HG03378 (cell line): Measurements from ENCODE around the gene LRRC59.
A peak's percentile ranks its signal among the peaks of the same experiment; 100 is the strongest.

ENCODE experiments used
- ATAC-seq: cut with Tn5 transposase; IDR thresholded peaks from one replicate; pipeline ENCODE4 v1.9.1; 2021; ENCODE audit warnings: mild to moderate bottlenecking, moderate library complexity; ENCODE audit not compliant: unreplicated experiment

Gene LRRC59

DNA sequence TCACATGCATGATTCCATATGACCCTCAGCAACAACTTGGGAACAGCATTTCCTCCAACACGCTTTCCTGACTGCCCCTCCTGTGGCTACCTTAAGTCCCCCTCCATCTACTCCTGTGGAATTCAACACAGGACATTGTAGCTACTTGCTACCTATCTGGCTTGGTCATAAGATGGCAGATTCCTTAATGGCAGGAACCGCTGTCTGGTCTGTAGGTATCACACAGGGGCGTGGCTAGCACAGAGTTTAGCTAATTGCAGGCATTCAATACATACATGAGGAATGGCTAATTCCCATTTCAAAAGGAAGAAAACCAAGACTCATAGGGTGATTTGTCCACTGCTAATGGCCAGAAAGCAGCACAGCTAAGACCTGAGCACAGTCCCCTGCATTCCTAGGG lies 8.6 kb downstream of the LRRC59 start:
- ATAC-seq, result no peak

DNA sequence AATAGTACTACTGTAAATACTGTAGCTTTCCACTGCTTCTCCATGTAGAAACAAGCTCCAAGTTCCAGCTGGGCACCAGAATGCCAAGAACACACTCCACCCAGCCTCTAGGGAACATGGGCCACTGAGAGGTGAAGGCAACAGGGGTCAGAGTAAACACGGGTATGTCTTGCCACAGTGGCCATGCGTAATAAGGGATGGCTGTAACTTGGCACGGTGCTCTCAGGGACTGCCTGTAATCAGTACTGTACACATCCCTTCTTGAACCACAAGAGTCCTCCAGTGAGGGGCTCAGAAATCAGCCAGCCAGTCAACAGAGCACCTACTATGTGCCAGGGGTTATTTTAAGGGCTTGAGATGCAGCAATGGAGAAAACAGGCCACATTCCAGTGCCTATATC lies 10.8 kb downstream of the LRRC59 start:
- ATAC-seq, result no peak

- ATAC-seq, result no peak
Observed at GRCh38 chr17:50382931-50383330, 14.4 kb downstream of the LRRC59 start.

DNA sequence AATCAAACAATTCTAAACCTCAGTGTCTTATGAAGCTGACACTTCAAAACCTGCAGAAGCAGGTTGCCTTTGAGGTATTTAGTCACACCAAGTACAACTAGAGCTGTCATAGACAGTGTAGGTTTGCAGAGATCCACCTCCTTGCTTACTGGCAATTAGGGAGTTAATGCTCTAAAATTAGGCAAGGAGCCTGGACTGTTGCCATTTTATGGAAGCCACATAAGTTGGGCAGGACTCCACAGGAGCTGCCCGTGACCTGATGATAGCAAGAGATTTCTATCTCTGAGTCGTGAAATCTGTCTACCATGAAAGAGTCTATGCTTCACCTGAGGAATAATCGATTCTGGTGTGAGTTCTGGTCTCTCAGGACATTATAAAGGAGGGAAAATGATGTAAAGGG lies 15.4 kb downstream of the LRRC59 start:
- no peak for ATAC-seq

DNA sequence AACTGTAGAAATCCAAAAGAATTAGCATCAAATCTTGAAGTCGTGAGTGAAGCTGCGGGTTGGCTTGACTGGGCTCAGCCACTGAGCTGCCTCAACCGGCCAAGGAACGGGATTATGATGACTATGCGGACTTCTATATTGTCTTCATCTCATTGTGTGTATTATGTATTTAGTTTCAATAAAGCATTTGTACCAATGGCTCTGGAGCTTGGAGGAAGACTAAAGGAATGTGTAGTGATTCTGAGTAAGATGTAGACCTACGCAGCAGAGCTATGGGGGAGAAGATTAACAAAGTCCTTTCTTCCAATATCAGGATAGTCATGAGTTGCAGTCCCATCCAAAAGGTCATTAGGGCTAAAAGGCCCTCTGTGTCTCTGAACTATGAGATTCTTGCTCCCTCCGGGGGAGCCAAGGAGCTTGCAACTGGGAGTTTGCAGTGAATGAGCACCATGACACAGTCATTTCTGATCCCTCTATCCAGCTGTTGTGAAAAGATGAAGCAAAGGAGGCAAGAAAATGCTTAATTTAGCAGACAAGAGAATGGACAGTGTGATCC lies 16.0 kb downstream of the LRRC59 start:
- no peak for ATAC-seq

GRCh38 chr17:50380369-50381259 lies 16.7 kb downstream of the LRRC59 start:
- no peak for ATAC-seq

GRCh38 chr17:50379351-50380132 lies 17.8 kb downstream of the LRRC59 start:
- ATAC-seq, result no peak

GRCh38 chr17:50375858-50376538 lies 21.3 kb downstream of the LRRC59 start:
- ATAC-seq, result no peak

DNA sequence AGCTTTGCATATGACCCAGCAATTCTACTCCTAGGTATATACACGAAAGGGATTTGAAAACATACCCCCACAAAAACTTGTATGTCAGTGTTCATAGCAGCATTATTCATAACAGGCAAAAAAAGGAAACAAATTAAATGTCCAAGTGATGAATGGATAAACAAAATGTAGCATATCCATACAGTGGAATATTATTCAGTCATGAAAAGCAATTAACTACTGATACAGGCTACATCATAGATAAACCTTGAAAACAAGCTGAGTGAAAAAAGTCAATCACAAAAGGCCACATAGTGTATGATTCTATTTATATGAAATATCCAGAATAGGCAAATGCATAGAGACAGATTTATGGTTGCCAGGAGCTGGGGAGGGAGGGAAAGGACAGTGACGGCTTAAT lies 23.6 kb downstream of the LRRC59 start:
- ATAC-seq, result no peak

DNA sequence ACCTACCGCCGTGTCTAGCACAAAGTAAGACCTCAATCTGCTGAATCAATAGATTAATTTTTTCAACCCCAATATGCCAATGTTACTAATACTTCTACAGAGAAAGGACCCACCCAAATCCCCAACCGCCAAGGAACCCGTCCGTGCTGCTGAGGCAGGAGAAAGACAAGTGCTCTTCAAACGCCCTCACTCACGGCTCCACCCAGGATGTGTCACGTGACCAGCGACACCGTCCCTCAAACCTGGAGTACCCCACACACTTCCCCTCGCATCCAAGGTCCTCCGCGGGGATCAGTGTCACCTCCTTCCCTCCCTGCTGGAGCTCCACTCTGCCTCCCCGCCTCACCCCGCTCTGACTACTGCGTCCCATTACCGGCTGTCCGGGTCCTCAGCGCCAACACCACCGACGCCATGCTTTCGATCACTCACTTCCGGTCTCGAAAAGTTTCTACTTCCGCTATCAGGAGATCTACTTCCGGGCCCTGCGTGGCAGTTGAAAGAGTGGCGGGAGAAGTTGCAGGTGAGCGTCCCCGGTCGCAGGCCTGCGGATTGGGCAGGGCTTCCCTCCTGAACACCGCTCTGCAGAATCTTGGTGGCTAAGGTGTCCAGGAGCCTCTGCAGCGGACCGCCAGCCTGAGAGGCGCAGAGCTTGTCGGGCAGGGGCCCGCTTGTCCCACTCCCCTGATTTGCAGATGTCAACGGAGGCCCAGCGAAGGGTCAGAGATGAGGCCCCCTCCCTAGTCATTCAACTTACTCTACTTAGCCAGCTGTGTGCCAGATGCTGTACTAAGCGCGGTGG lies 24.4 kb downstream of the LRRC59 start, which contains the start of the genes EME1 and MRPL27:
TSS of gene EME1 (plus strand) at position 472 of the 799 bp plus-strand sequence. CDS start 1,980 bp downstream, outside the sequence.
TSS of gene MRPL27 (minus strand) at position 427 of the 799 bp plus-strand sequence. CDS start at position 413, 14 bp downstream.
- ATAC-seq, result peak; percentile 62

DNA sequence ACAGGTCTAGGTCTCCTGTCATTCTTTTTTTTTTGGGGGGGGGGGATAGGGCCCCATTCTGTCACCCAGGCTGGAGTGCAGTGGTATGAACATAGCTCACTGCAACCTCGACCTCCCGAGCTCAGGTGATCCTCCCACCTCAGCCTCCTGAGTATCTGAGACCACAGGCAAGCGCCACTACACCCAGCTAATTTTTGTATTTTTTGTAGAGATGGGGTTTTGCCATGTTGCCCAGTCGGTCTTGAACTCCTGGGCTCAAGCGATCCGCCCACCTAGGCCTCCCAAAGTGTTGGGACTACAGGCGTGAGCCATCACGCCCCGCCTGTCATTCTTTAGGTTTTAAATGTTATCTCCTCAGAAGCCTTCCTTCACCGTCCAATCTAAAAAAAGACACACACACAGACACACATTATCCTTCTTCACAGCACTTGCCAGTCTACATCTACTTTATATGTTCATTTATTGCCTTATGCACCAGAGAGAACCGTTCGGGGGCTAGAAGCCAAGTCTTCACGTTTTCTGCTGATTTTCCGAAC lies 25.0 kb downstream of the LRRC59 start:
- ATAC-seq, result no peak

DNA sequence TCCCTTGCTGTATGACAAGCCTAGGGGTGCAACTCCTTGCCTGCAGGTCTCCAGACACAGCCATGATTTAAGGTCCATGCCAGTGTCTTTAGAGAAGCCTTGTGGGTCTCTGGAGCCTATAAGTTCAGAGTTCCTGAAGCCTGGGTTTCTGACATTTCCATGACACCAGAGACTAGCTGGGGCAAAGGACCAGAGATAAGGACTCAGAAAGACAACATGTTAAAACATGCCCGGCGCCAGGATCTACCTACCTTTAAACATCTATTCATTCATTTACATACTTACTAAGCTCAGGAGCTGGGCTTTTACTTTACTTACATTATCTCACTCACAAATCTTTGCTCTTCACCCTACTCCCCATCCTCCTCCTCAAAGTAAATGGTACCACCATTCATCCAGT lies 25.8 kb downstream of the LRRC59 start:
- no peak for ATAC-seq

DNA sequence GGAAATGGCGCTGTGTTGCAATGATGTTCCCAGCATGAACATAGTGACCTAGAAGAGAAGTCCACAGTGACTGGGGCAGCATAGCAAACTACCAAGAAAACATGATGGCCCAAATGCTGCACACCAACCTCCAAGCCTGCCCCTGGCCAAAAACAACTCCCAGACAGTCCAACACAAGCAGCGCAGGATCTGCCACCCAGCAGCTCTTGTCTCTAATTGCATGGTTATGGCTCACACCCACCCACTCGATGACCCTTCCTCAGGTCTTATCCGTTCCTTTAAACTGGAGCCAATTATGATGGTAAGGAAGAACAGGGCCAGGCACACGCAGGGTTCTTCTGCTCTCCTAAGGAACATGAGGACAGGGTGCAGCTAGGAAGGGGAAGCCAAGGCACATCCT lies 27.3 kb downstream of the LRRC59 start:
- ATAC-seq, result no peak

DNA sequence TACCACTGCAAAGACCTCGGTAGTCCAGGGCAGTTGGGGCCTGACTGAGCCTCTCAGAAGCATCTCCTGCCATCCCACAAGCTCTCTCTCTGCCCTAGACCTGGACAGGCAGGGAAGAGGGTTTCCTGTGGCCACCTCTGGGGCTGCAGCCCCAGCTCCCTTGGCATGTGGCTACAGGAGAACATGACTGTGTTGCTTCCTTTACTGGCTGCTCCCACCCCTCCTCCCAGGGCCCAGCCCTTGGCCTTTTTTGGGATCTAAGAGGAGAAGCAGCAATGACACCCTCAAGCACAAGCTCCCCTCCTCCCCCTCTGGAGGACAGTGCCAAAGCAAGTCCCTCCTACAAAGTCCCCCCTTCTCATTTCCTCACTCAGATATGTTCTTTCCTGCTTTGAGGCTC lies 29.9 kb downstream of the LRRC59 start:
- ATAC-seq, result no peak

DNA sequence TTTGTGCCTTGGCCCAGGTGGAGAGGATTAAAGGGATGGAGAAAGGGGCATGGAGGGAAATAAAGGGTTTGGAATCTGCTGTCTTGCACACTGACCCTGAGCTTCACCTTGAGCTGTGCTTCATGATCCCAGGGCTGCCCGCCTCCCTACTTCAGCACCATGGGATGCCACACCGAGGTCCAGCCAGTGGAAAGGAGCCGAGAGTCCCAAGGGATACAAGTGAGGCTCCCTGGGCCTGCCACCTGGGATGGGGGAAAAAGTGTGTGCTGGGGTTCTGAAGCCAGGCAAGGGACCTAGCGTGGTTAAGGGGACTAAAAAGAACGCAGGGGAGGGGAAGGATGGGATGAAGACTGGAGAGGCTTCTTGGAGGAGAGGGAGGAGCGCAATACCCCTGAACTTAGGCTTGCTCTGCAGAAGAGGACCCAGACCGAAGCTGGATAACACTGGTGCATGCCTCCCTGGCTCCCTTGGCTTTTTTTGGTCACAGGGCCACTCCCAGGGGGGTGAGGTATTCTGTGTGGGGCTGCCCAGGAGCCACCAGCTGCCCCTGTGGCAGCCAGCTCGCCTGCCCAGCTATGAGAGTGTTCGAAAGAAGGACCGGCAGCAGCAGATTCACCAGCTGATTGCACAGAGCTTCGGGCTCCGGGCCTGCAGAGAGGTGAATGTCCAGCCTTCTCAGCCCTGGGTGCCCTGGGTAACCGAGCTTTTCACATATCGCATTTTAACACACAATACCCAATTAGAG lies 31.5 kb downstream of the LRRC59 start:
- no peak for ATAC-seq

- ATAC-seq, result no peak
Observed at GRCh38 chr17:50365165-50365564, 32.2 kb downstream of the LRRC59 start.

GRCh38 chr17:50364715-50365114 lies 32.6 kb downstream of the LRRC59 start:
- no peak for ATAC-seq

GRCh38 chr17:50364061-50364458 lies 33.3 kb downstream of the LRRC59 start:
- ATAC-seq, result no peak
